Measurements from ENCODE around the gene CREB3.

CREB3 gene

GRCh38 chr9:35771534-35771933 is 39.1 kb downstream of the CREB3 start:
- Histone ChIP-seq H3K27me3 (ENCODE audit: insufficient read depth, low read length) (no peaks in the 10 kb centered on the region), H4K91ac (ENCODE audit: low read depth, low read length) (no peak overlapping the region), H3K18ac (ENCODE audit: low read length) (no peak overlapping the region), H3K36me3 (ENCODE audit: control insufficient read depth in 1 of 2, insufficient read depth in 2 of 2, low read length in 2 of 2) (no peaks in the 10 kb centered on the region), H4K8ac (ENCODE audit: low read depth, low read length) (no peak overlapping the region), H3K9ac (ENCODE audit: low read length) (no peak overlapping the region), H2AK5ac (ENCODE audit: low read length) (no peak overlapping the region), H3K79me1 (ENCODE audit: low read length) (no peaks in the 10 kb centered on the region), H3K14ac (ENCODE audit: low read length) (no peak overlapping the region), H2AFZ (ENCODE audit: insufficient read depth, low read length, poor library complexity) (no peak overlapping the region), H2BK12ac (ENCODE audit: low read length) (no peak overlapping the region), H3K23ac (ENCODE audit: low read length) (no peak overlapping the region), H3K27ac (ENCODE audit: low read depth, low read length) (no peak overlapping the region), H3K79me2 (ENCODE audit: control insufficient read depth, insufficient read depth, low read length, poor library complexity) (peaks cover 2% of the 10 kb centered on the region), H3K9me3 (ENCODE audit: insufficient read depth, low read depth, low read length) (no peaks in the 10 kb centered on the region), H2BK120ac (ENCODE audit: insufficient read depth, low read length, poor library complexity) (no peak overlapping the region), H4K12ac (ENCODE audit: low read depth, low read length) (no peak overlapping the region), H2BK5ac (ENCODE audit: low read depth, low read length, poor library complexity) (no peak overlapping the region), H3K4me3 (ENCODE audit: low read depth, low read length) (no peak overlapping the region), H3K4ac (ENCODE audit: low read depth, low read length) (no peak overlapping the region), H3K4me2 (ENCODE audit: low read length) (no peak overlapping the region), H3K4me1 (ENCODE audit: control insufficient read depth in 1 of 2, insufficient read depth in 2 of 2, low read length in 2 of 2) (peaks cover 0 to 4% of the 10 kb centered on the region in 2 experiments)
- no peak for DNase-seq
- WGBS (ENCODE audit: extremely low coverage, insufficient coverage, insufficient read length): no CpG with 5 or more reads among the region's 1 CpG

- Histone ChIP-seq H3K14ac (ENCODE audit: low read length) (no peak overlapping the region), H3K9me3 (ENCODE audit: insufficient read depth, low read depth, low read length) (no peaks in the 10 kb centered on the region), H3K4me3 (ENCODE audit: low read depth, low read length) (no peak overlapping the region), H3K4ac (ENCODE audit: low read depth, low read length) (no peak overlapping the region), H3K27ac (ENCODE audit: low read depth, low read length) (no peak overlapping the region), H3K79me1 (ENCODE audit: low read length) (no peaks in the 10 kb centered on the region), H4K91ac (ENCODE audit: low read depth, low read length) (no peak overlapping the region), H3K4me2 (ENCODE audit: low read length) (no peak overlapping the region), H2AFZ (ENCODE audit: insufficient read depth, low read length, poor library complexity) (no peak overlapping the region), H3K27me3 (ENCODE audit: insufficient read depth, low read length) (no peaks in the 10 kb centered on the region), H2BK120ac (ENCODE audit: insufficient read depth, low read length, poor library complexity) (no peak overlapping the region), H3K18ac (ENCODE audit: low read length) (no peak overlapping the region), H3K23ac (ENCODE audit: low read length) (no peak overlapping the region), H4K12ac (ENCODE audit: low read depth, low read length) (no peak overlapping the region), H4K8ac (ENCODE audit: low read depth, low read length) (no peak overlapping the region), H3K79me2 (ENCODE audit: control insufficient read depth, insufficient read depth, low read length, poor library complexity) (peaks cover 2% of the 10 kb centered on the region), H3K9ac (ENCODE audit: low read length) (no peak overlapping the region), H3K4me1 (ENCODE audit: control insufficient read depth in 1 of 2, insufficient read depth in 2 of 2, low read length in 2 of 2) (peaks cover 0 to 4% of the 10 kb centered on the region in 2 experiments), H2BK5ac (ENCODE audit: low read depth, low read length, poor library complexity) (no peak overlapping the region), H2BK12ac (ENCODE audit: low read length) (no peak overlapping the region), H3K36me3 (ENCODE audit: control insufficient read depth in 1 of 2, insufficient read depth in 2 of 2, low read length in 2 of 2) (no peaks in the 10 kb centered on the region), H2AK5ac (ENCODE audit: low read length) (no peak overlapping the region)
- WGBS (ENCODE audit: extremely low coverage, insufficient coverage, insufficient read length): no CpG with 5 or more reads among the region's 3 CpGs
- DNase-seq: peak in 1 of 2 donors; percentile 17
Measured at GRCh38 chr9:35771943-35772342, 39.5 kb downstream of the CREB3 start.

GRCh38 chr9:35774907-35775635 is 42.6 kb downstream of the CREB3 start:
- no peak overlapping the region for H3K9ac ChIP-seq (ENCODE audit: low read length)
- no peaks in the 10 kb centered on the region for H3K9me3 ChIP-seq (ENCODE audit: insufficient read depth, low read depth, low read length)
- no CpG with 5 or more reads among the region's 7 CpGs for WGBS (ENCODE audit: extremely low coverage, insufficient coverage, insufficient read length)
- no peak overlapping the region for H4K8ac ChIP-seq (ENCODE audit: low read depth, low read length)
- H2BK5ac ChIP-seq (ENCODE audit: low read depth, low read length, poor library complexity): no peak overlapping the region
- no peak overlapping the region for H3K4me2 ChIP-seq (ENCODE audit: low read length)
- peaks cover 0 to 4% of the 10 kb centered on the region in 2 experiments for H3K4me1 ChIP-seq (ENCODE audit: control insufficient read depth in 1 of 2, insufficient read depth in 2 of 2, low read length in 2 of 2)
- DNase-seq: no peak
- no peak overlapping the region for H3K18ac ChIP-seq (ENCODE audit: low read length)
- no peak overlapping the region for H3K14ac ChIP-seq (ENCODE audit: low read length)
- no peak overlapping the region for H2AFZ ChIP-seq (ENCODE audit: insufficient read depth, low read length, poor library complexity)
- no peak overlapping the region for H4K12ac ChIP-seq (ENCODE audit: low read depth, low read length)
- peaks cover 2% of the 10 kb centered on the region for H3K79me2 ChIP-seq (ENCODE audit: control insufficient read depth, insufficient read depth, low read length, poor library complexity)
- H3K27me3 ChIP-seq (ENCODE audit: insufficient read depth, low read length): no peaks in the 10 kb centered on the region
- H3K4ac ChIP-seq (ENCODE audit: low read depth, low read length): no peak overlapping the region
- no peaks in the 10 kb centered on the region for H3K36me3 ChIP-seq (ENCODE audit: control insufficient read depth in 1 of 2, insufficient read depth in 2 of 2, low read length in 2 of 2)
- H2BK12ac ChIP-seq (ENCODE audit: low read length): no peak overlapping the region
- no peak overlapping the region for H2BK120ac ChIP-seq (ENCODE audit: insufficient read depth, low read length, poor library complexity)
- no peak overlapping the region for H2AK5ac ChIP-seq (ENCODE audit: low read length)
- H3K4me3 ChIP-seq (ENCODE audit: low read depth, low read length): no peak overlapping the region
- H3K23ac ChIP-seq (ENCODE audit: low read length): no peak overlapping the region
- H3K79me1 ChIP-seq (ENCODE audit: low read length): no peaks in the 10 kb centered on the region
- H4K91ac ChIP-seq (ENCODE audit: low read depth, low read length): no peak overlapping the region
- no peak overlapping the region for H3K27ac ChIP-seq (ENCODE audit: low read depth, low read length)

- no peaks in the 10 kb centered on the region for H3K9me3 ChIP-seq (ENCODE audit: insufficient read depth, low read depth, low read length)
- H3K79me2 ChIP-seq (ENCODE audit: control insufficient read depth, insufficient read depth, low read length, poor library complexity): peaks cover 2% of the 10 kb centered on the region
- no peaks in the 10 kb centered on the region for H3K27me3 ChIP-seq (ENCODE audit: insufficient read depth, low read length)
- H4K8ac ChIP-seq (ENCODE audit: low read depth, low read length): no peak overlapping the region
- H3K36me3 ChIP-seq (ENCODE audit: control insufficient read depth in 1 of 2, insufficient read depth in 2 of 2, low read length in 2 of 2): no peaks in the 10 kb centered on the region
- H3K18ac ChIP-seq (ENCODE audit: low read length): no peak overlapping the region
- no peak overlapping the region for H3K4me3 ChIP-seq (ENCODE audit: low read depth, low read length)
- no peak overlapping the region for H2BK120ac ChIP-seq (ENCODE audit: insufficient read depth, low read length, poor library complexity)
- no peak overlapping the region for H4K12ac ChIP-seq (ENCODE audit: low read depth, low read length)
- no peaks in the 10 kb centered on the region for H3K79me1 ChIP-seq (ENCODE audit: low read length)
- no CpG with 5 or more reads among the region's 4 CpGs for WGBS (ENCODE audit: extremely low coverage, insufficient coverage, insufficient read length)
- H3K4me2 ChIP-seq (ENCODE audit: low read length): no peak overlapping the region
- H3K23ac ChIP-seq (ENCODE audit: low read length): no peak overlapping the region
- no peak overlapping the region for H3K14ac ChIP-seq (ENCODE audit: low read length)
- peaks cover 0 to 2% of the 10 kb centered on the region in 2 experiments for H3K4me1 ChIP-seq (ENCODE audit: control insufficient read depth in 1 of 2, insufficient read depth in 2 of 2, low read length in 2 of 2)
- no peak overlapping the region for H3K27ac ChIP-seq (ENCODE audit: low read depth, low read length)
- H2AFZ ChIP-seq (ENCODE audit: insufficient read depth, low read length, poor library complexity): no peak overlapping the region
- no peak for DNase-seq
- H2AK5ac ChIP-seq (ENCODE audit: low read length): no peak overlapping the region
- no peak overlapping the region for H3K4ac ChIP-seq (ENCODE audit: low read depth, low read length)
- H3K9ac ChIP-seq (ENCODE audit: low read length): no peak overlapping the region
- no peak overlapping the region for H2BK12ac ChIP-seq (ENCODE audit: low read length)
- H4K91ac ChIP-seq (ENCODE audit: low read depth, low read length): no peak overlapping the region
- no peak overlapping the region for H2BK5ac ChIP-seq (ENCODE audit: low read depth, low read length, poor library complexity)
Measured at GRCh38 chr9:35776018-35776417, 43.6 kb downstream of the CREB3 start.

Data from trophoblast cell (in vitro differentiated cells and primary cell).